Stimulated activated CD8-positive, alpha-beta memory T cell treated with anti-CD3 and anti-CD28 coated beads, Interleukin-4, amount 100 ng/mL, for 24 hours (primary cell): ENCODE data around the gene POLG2.
"Not testable (repeated sequence)": the region's sequence is repeated elsewhere in the genome, so short reads cannot be mapped to it uniquely, and the experiment has no call there.

Experiments
- DNase-seq: peaks from one replicate; pipeline ENCODE4 v3.0.0-alpha.2; 2020; ENCODE audit warnings: low read depth

The POLG2 gene

DNA sequence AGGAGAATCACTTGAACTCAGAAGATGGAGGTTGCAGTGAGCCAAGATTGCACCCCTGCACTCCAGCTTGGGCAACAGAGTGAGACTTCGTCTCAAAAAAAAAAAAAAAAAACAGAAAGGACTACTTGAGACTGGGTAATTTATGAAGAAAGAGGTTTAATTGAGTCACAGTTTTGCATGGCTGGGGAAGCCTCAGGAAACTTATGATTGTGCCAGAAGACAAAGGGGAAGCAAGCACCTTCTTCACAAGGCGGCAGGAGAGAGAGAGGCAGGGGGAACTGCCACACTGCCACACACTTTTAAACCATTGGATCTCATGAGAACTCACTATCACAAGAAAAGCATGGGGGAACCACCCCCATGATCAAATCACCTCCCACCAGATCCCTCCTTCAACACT lies 56.9 kb downstream of the POLG2 start:
- no peak for DNase-seq

DNA sequence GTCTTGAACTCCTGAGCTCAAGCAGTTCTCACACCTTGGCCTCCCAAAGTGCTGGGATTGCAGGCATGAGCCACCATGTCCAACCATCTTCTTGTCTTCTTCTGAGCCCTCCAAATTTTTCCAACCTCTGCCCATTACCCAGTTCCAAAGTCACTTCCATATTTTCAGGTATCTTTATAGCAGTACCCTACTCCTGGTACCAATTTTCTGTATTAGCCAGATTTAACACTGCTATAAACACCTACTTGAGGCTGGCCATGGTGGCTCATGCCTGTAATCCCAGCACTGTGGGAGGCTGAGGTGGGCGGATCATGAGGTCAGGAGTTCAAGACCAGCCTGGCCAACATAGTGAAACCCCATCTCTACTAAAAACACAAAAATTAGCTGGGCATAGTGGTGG lies 57.3 kb downstream of the POLG2 start:
- DNase-seq = not testable (repeated sequence)

DNA sequence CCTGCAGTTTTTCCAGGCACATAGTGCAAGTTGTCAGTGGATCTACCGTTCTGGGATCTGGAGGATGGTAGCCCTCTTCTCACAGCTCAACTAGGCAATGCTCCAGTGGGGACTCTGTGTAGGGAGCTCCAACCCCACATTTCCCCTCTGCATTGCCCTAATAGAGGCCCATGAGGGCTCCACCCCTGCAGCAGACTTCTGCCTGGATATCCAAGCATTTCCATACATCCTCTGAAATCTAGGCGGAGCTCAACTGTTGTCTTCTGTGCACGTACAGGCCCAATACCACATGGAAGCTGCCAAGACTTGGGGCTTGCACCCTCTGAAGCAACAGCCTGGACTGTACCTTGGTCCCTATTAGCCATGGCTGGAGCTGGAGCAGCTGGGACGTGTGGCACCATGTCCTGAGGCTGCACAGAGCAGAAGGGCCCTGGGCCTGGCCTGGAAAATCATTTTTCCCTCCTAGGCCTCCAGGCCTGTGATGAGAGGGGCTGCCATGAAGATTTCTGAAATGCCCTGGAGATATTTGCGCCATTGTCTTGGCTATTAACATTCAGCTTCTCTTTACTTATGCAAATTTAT lies 58.8 kb downstream of the POLG2 start:
- DNase-seq = no peak

DNA sequence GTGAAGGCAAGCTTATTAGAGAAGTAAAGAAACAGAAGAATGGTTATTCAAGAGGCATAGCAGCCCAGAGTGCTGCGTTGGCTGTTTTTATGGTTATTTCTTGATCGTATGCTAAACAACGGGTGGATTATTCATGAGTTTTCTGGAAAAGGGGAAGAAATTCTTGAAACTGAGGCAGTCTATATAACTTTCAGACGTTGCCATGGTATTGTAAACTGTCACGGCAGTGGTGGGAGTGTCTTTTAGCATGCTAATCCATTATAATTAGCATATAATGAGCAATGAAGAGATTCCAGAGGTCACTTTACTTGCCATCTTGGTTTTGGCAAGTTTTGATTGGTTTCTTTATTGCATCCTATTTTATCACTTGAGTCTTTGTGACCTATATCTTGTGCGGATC lies 65.3 kb downstream of the POLG2 start:
- no peak for DNase-seq

DNA sequence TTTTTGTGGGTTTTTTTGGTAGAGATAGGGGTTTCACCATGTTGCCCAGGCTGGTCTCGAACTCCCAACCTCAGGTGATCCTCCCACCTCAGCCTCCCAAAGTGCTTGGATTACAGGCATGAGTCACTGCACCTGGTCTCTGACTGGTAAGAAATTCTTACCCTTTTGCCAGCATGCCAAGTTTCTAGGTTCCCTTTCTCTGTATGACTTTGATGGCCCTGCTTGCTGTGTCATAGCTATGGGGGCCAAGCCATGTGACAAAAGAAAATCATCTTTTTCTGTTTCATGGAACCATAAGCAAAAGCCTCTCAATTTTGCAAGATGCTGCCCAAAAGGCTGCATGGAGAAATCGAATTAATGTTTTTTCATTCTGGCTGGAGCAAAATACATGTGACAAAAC lies 66.8 kb downstream of the POLG2 start:
- not testable (repeated sequence) for DNase-seq

DNA sequence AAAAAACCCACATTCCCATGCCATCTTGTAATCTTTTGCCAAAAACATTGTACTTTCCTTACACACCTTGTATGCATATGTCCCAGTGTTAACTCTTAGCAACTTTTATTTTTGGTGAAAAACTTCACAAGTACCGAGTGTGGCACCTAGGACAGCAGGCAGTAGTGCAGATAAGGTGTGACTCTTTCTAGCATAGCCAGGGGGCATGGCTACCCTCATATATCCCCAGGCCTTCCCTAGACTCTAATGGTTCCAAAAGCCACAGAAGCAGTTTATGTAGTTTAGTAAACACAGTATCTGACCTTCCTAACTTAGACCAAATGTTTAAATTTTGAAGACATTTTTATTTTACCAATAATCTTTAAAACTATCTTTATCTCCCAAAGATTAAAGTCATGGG lies 68.4 kb downstream of the POLG2 start:
- no peak for DNase-seq
